Glomerular endothelial cell (primary cell): Measurements from ENCODE around the gene MAP2K5. TPM values are rescaled to one million over a fixed set of nuclear protein-coding genes. Genes with fewer than 3 reads are reported as not detected.

Source experiments
- DNase-seq: peaks from one replicate; pipeline ENCODE4 v3.0.0-alpha.2; 2011; ENCODE audit warnings: low read depth, low spot score; ENCODE audit errors: extremely low read depth
- total RNA-seq: library from RNA; depleted of rRNA; stranded (reverse); fragments of >200 nt; gene quantifications from 2 replicates; pipeline ENCODE4 v1.2.3, GENCODE V29; 2015

The MAP2K5 gene
- total RNA-seq, 1 donor from 2014 or later = 9.8 TPM

- no peak for DNase-seq
Measured at GRCh38 chr15:67556976-67557570, 14.6 kb downstream of the MAP2K5 start.

- no peak for DNase-seq
Measured at GRCh38 chr15:67558502-67558901, 16.0 kb downstream of the MAP2K5 start.

GRCh38 chr15:67559158-67559557, 16.7 kb downstream of the MAP2K5 start:
- DNase-seq = no peak

- DNase-seq = no peak
Measured at GRCh38 chr15:67559576-67559975, 17.1 kb downstream of the MAP2K5 start.

GRCh38 chr15:67560320-67560719, 17.8 kb downstream of the MAP2K5 start:
- DNase-seq = no peak

GRCh38 chr15:67563092-67563491, 20.6 kb downstream of the MAP2K5 start:
- DNase-seq = no peak

GRCh38 chr15:67564021-67564967, 21.8 kb downstream of the MAP2K5 start:
- DNase-seq = no peak

GRCh38 chr15:67564968-67565345, 22.5 kb downstream of the MAP2K5 start:
- DNase-seq = no peak

- DNase-seq = no peak
Measured at GRCh38 chr15:67569668-67570067, 27.2 kb downstream of the MAP2K5 start.

GRCh38 chr15:67570875-67571647, 28.6 kb downstream of the MAP2K5 start:
- no peak for DNase-seq

GRCh38 chr15:67571648-67572415, 29.3 kb downstream of the MAP2K5 start:
- DNase-seq = no peak

- no peak for DNase-seq
Measured at GRCh38 chr15:67573194-67573593, 30.7 kb downstream of the MAP2K5 start.

GRCh38 chr15:67575039-67575502, 32.6 kb downstream of the MAP2K5 start:
- no peak for DNase-seq

- DNase-seq = no peak
Measured at GRCh38 chr15:67578020-67578600, 35.6 kb downstream of the MAP2K5 start.

GRCh38 chr15:67579164-67579563, 36.7 kb downstream of the MAP2K5 start:
- DNase-seq = no peak

GRCh38 chr15:67579967-67580366, 37.5 kb downstream of the MAP2K5 start:
- no peak for DNase-seq

GRCh38 chr15:67584157-67584556, 41.7 kb downstream of the MAP2K5 start:
- DNase-seq = no peak

- no peak for DNase-seq
Measured at GRCh38 chr15:67585681-67586080, 43.2 kb downstream of the MAP2K5 start.

GRCh38 chr15:67587331-67587730, 44.8 kb downstream of the MAP2K5 start:
- DNase-seq = no peak

GRCh38 chr15:67587754-67588153, 45.3 kb downstream of the MAP2K5 start:
- DNase-seq = no peak
